Measurements from ENCODE around the gene SRSF9.

Gene SRSF9

GRCh38 chr12:120504587-120504986 is 35.0 kb upstream of the SRSF9 start:
- TF ChIP-seq REST (IDR thresholded peaks at IDR 0.05; ENCODE audit: insufficient read depth in 1 of 2, low read depth in 2 of 2, low read length in 2 of 2) (no peak), TAF1 (IDR thresholded peaks at IDR 0.05; ENCODE audit: borderline replicate concordance, insufficient read depth, low read length) (no peak), SIN3A (IDR thresholded peaks at IDR 0.05; ENCODE audit: borderline replicate concordance, insufficient read depth, low read length) (no peak), POLR2AphosphoS5 (IDR thresholded peaks at IDR 0.05; ENCODE audit: low read depth, low read length) (no peak), FOXP2 (optimal IDR thresholded peaks at IDR 0.05; ENCODE audit: borderline replicate concordance, extremely low read depth, extremely low read length, insufficient read depth) (no peak)

GRCh38 chr12:120500581-120500980 is 31.0 kb upstream of the SRSF9 start:
- TF ChIP-seq SIN3A (IDR thresholded peaks at IDR 0.05; ENCODE audit: borderline replicate concordance, insufficient read depth, low read length): no peak
- TF ChIP-seq TAF1 (IDR thresholded peaks at IDR 0.05; ENCODE audit: borderline replicate concordance, insufficient read depth, low read length): no peak
- TF ChIP-seq REST (IDR thresholded peaks at IDR 0.05; ENCODE audit: insufficient read depth in 1 of 2, low read depth in 2 of 2, low read length in 2 of 2): no peak
- TF ChIP-seq FOXP2 (optimal IDR thresholded peaks at IDR 0.05; ENCODE audit: borderline replicate concordance, extremely low read depth, extremely low read length, insufficient read depth): no peak
- TF ChIP-seq POLR2AphosphoS5 (IDR thresholded peaks at IDR 0.05; ENCODE audit: low read depth, low read length): no peak

- TF ChIP-seq TAF1 (IDR thresholded peaks at IDR 0.05; ENCODE audit: borderline replicate concordance, insufficient read depth, low read length) (no peak), SIN3A (IDR thresholded peaks at IDR 0.05; ENCODE audit: borderline replicate concordance, insufficient read depth, low read length) (no peak), REST (IDR thresholded peaks at IDR 0.05; ENCODE audit: insufficient read depth in 1 of 2, low read depth in 2 of 2, low read length in 2 of 2) (no peak), POLR2AphosphoS5 (IDR thresholded peaks at IDR 0.05; ENCODE audit: low read depth, low read length) (no peak; the same call in 1 of the 2 replicates)
Measured at GRCh38 chr12:120498870-120499515, 29.4 kb upstream of the SRSF9 start.

- TF ChIP-seq TAF1 (IDR thresholded peaks at IDR 0.05; ENCODE audit: borderline replicate concordance, insufficient read depth, low read length) (no peak), FOXP2 (optimal IDR thresholded peaks at IDR 0.05; ENCODE audit: borderline replicate concordance, extremely low read depth, extremely low read length, insufficient read depth) (no peak), POLR2AphosphoS5 (IDR thresholded peaks at IDR 0.05; ENCODE audit: low read depth, low read length) (no peak), REST (IDR thresholded peaks at IDR 0.05; ENCODE audit: insufficient read depth in 1 of 2, low read depth in 2 of 2, low read length in 2 of 2) (no peak), SIN3A (IDR thresholded peaks at IDR 0.05; ENCODE audit: borderline replicate concordance, insufficient read depth, low read length) (no peak)
Measured at GRCh38 chr12:120497524-120498150, 28.1 kb upstream of the SRSF9 start.

Measured in PFSK-1 (cell line).